Eye (tissue), 1 donor: ENCODE data around the gene TEDC1.

Experiments used
- DNase-seq: peaks from one replicate; pipeline ENCODE4 v3.0.0-alpha.2; 2015

Gene TEDC1

DNA sequence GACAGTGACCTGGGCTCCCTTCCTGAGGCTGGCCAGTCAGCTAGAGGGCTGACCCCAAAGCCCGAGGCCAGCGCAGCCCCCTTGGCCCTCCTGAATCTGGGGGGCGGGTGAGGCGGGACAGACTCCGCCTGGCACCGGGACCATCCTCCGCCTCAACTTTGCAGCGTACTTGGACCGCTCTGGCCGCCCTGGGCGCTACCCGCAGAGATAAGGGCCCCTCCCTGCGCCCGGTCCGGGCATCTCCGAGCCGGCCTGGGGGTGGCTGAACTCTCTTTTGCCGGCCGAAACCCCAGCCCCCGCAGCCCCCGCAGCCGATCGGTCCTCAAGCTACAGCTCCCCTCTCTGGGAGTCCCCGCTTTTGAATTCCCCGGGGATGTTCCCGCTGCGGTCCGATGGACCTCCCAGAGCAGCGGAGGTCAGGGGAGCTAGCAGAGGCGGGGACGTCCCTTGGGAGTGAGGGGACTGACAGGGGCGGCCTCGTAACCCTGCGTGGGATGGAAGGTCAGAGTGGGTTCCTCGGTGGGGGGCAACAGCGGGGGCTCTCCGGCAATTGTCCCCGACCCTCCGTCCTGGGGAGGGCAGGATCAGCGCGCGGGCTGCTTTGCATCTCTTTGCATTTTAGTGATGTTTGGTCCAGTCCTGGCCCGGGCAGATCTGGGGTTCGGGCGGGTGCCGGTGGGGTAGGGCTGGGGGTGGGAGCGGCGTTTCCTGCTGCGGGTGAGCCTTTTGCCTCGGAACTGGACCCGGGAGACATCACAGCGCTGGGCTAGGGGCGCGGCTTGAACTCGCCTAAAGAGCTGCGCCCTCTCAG lies 4.7 kb upstream of the TEDC1 start, which contains the start of gene CRIP1:
TSS of gene CRIP1 (plus strand) at position 724 of the 811 bp plus-strand sequence. CDS start 374 bp downstream, outside the sequence.
- DNase-seq = peak; percentile 54

DNA sequence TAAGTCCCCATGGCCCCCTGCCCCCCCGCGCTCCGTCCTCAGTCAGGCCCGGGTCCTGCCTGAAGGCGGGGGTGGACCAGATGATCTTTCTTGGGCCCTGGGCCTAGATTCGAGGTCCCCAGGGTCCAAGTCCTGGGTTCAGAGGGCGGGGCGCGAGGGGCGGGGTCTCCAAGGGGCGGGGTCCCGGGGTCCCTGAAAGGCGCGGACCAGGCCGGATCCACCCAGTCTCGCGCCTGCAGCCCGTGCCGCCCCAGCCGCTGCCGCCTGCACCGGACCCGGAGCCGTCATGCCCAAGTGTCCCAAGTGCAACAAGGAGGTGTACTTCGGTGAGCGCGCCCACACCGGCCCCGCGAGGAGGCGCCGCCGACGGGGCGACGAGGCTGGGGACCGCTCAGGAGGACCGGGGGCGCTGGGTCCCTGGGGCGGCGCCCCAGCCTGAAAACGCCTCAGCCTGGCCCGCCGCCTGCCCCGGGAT lies 4.0 kb upstream of the TEDC1 start:
- DNase-seq = peak; percentile 58

DNA sequence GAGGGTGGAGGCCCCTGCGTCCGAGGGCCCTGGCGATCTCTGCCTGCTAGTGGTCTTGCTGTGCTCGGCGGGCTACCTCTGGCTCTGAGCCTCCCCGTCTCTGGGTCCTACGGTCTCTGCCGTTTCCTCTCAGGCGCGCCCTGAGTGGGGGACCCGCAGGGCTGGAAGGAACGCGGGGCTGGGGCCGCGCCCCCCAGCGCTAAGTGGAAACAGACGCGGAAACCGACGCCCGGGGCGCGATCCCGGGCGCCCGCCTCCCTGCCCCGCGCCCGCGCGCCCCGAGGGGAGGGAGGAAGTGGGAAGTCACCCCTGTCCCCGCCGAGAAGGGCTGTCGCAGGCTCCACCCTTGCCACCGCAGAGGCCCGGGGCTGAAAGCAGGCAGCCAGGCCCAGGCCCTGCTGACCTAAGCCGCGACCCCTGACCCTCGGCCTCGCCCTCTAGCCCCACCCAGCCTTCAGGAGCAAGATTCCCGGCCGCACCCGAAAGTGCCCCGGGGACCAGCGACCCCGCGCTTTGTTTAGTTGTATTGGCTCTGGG lies 3.5 kb upstream of the TEDC1 start:
- no peak for DNase-seq

DNA sequence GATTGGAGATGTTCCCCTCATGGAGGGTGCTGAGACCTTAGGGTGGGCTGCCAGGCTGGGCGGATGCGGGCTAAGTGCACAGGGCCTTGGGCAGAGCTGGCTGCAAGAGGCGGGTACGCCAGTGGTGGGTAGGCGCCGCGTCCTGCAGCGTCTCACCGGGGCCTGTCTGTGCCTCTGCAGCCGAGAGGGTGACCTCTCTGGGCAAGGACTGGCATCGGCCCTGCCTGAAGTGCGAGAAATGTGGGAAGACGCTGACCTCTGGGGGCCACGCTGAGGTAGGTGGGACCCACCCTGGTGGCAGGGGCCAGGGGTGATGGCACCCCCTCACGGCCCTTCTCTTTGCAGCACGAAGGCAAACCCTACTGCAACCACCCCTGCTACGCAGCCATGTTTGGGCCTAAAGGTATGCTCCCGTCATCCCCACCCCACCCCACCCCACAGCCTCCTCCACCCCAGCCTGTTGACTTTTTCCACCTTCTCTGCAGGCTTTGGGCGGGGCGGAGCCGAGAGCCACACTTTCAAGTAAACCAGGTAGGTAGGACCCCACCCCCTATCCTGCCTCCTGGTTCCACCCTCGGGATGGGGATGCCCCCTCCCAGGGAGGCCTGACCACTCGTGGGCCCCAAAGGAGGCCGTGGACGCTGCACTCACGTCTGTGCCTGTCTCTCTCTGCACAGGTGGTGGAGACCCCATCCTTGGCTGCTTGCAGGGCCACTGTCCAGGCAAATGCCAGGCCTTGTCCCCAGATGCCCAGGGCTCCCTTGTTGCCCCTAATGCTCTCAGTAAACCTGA lies 2.9 kb upstream of the TEDC1 start:
- DNase-seq = no peak

DNA sequence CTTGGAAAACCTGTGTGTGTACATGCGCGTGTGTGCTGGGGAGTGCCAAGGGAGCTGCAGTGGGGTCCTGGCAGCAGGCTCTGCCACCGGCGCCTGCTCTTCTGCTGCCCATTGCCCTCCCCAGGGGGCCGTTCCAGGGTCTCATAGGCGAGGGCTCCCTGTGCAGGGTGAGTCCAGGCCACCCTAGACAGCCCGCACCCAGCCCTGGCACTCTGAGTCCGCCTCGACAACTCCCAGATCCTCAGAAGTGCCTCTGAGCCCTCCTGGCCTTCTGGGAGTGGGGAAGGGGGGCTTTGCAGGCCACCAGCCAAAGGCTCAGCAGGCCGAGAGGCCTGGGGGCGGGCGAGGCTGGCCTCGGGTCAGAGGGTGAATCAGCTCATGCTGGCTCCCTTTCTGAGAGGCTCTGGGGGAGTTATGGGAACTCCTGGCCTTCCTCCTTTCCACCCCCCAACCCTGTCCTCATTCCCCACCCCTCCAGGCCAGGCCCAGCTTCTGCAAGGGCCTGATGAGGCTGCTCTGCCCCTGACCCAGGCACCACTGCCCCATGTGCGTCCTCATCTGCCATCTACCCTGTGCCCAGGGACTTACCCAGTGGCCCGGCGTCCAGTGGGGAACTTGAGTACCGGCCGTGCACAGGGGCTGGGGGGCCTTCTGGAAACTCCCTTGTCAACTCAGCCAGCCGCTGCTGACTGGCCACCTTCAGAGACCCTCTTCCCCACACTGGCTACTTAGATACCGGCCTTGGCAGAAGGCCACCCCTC lies 2.1 kb upstream of the TEDC1 start:
- DNase-seq = peak; percentile 24

DNA sequence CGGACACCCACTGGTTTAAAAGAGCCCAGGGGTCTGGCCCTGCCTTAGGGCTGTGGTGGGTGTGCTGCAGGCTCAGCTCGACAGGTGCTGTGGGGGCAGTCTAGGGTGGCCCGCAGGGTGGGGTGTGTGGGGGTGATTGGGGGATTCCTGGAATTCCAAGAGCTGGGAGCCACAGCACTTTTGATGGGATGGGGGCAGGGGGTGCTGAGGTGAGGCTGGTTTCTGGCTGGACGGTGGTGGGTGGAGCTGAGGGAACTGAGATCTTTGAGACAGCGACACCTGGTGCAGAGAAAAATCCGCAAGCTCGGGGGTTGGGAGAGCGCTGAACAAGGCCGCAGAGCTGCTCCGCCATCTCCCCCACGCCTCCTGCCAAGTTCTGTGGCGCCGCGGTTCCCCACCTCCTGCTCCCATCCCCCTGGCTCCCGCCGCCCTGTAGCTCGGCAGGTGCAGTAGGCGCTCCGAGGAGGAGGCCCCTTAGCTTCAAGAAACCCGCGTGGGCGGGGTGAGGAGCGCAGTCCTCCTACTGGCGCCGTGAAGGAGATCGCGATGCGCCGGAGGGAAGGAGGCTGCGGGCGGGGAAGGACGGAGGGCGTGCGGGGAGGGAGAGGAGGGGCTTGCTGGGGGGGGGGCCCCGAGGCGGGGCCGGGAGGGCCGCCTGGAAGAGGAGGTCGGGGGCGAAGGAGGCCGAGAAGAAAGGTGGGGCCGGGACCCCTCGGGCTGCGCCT lies 1.3 kb upstream of the TEDC1 start:
- DNase-seq = peak; percentile 96

DNA sequence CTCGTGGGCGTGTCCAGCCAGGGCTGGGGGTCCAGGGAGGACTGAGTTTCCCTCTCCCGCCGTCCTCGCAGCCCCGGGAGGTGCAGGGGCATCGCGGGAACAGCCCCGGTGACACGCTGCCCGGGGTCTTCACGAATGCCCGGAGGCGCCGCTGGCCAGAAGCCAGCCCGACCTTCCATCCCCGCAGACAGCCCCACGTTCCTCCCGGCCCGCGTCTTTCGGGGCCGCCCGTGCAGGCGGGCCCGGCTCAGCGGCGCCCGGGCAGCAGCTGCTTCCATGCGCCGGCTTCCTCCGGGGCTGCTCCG lies 827 bp upstream of the TEDC1 start:
- no peak for DNase-seq

DNA sequence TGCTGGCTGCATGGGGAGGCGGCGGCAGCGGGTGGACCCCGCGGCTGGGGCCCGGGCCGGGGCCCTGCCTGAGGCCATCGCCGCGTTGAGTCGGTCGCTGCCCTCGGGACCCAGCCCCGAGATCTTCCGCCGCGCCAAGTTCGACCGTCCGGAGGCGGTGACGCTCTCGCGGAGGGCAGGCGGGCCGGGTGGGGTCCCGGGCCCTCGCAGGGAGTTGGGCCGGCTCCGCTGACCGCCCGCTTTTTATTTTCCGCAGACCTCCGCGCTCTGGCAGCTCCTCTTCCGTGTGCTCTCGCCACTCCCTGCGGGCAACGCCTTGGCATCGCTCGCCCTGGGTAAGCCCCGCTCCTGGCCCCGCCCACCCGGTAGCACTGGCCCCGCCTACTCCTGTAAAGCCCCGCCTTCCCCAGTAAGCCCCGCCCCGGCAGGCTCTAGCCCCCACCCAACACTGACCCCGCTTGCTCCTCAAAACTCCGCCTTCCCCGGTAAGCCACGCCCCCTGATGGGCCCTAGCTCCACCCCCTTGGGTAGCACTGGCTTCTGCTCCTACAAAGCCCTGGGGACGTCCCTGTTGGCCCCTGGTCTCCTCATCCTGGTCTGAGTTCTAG lies 424 bp downstream of the TEDC1 start:
- peak; percentile 78 for DNase-seq

DNA sequence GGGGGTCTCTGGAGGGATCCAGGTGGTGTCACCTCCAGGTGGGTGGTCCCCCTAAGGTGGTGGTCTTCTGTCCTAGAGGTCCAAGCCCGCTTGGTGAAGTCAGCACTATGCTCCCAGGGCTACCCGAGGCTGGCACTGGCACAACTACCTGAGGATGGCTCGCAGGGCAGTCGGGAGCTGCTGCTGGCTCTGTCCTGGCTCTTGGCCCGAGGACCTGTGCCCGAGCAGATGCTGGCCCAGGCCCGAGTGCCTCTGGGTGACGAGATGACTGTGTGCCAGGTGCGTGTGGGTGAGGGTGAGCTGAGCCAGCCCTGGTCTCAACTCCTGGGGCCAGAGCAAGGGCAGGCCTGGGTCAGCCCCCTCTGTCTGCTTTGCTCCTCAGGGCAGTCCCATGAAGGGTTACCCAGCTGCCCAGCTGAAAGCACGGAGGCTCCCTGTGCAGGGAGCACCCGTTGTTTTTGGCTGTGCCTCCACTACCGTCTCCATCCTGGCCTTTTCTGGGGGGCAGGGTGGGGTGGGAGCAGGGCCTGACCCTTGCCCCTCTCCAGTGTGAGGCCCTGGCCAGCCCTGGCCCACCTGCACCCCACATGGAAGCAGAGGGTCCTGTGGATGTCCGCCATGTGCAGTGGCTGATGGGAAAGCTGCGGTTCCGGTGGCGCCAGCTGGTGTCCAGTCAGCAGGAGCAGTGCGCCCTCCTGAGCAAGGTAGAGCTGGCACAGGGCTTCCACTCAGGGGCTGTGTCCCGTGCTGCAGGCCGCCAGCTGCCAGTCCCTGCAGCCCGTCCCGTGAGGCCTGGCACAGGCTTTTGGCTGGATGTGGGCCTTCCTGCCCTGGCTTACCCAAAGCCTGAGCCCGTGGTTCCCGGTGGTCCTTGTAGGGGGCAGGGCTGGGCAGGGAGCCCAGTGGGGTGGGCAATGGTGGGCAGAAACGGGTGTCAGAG lies 1.3 kb downstream of the TEDC1 start:
- DNase-seq = no peak

DNA sequence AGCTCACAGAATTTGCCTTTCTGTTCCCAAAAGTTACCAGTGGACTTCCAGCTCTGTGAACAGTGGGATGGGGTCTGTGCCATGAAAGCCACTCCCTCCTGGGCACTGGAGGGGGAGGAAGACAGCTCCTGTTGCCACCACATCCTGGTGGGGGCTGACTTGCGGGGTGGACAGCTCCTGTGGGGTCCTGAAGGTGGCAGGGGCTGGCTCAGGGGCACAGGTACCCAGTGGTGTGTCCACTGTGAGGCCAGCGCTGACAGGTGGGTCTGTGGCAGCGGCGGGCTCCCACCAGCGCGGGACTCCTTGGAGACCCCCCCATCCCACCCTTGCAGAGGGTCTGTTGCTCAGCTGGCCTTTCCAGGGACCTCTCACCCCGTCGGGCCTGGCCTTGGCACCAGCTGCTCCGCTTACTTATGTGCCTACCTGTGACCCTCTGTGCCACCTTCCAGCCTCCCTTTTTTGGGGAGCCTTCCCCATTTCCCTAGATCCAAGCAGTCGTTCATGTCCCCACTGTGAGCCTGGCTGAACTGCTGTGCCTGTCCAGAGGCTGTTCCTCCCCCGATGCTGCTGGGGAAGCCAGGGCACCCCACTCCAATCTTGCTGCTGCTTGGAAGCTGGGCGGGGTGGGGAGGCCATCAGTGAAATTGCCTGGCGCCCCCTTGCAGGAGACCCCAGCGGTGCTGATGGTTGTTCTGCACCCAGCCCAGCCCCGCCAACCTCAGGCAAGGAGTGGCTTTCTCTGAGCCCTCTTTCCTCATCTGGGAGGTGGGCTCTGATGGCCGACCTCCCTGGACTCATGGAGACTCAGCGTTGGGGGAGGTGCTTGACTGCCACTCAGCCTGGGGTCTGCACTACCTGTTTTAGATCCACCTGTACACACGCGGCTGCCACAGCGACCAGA lies 2.2 kb downstream of the TEDC1 start:
- DNase-seq = no peak

DNA sequence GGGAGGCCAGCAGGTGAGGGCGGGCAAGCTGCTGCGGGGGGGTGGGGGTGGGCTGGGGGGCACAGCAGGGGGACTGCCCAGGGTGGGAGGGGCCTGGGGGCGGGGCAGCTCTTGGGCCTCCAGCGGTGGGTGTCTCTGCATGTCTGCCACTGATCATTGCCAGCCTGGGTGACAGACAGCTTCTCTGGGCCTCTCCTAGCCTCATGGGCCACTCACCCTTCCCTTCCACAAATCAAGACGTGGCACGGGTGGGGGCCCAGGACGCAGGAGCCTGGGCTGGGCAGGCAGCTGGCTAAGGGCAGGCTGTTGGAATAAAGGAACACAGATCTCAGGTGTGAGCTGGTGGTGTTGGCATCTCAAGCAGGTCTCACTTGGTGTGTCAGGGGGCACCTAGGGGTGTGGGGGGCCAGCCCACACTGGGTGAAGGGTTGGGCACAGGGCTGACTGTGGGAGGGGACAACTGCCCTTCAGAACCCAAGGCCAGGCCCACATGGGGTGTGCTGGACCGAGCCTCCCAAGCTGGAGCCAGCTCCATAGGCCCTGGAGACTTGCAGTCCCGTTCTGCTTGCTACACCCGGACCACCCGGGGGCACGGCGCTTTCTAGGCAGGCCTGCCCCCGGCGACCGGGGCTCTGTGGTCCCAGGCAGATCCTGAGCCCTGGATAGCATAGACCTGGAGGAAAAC lies 3.0 kb downstream of the TEDC1 start:
- no peak for DNase-seq

DNA sequence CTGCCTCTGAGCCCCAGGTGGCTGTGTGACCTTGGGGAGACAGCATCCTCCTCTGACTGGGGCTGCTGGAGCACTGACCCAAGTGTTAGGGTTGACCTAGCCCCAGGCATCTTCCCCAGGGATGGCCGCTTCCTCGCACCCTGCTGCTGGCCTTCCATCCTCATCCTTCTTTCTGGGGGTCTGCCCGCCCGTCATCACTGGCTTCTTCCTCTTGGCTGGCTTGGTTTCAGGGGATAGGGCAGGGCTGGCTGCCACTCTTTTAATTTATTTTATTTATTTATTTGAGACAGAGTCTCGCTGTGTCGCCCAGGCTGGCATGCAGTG lies 3.5 kb downstream of the TEDC1 start:
- DNase-seq = no peak

DNA sequence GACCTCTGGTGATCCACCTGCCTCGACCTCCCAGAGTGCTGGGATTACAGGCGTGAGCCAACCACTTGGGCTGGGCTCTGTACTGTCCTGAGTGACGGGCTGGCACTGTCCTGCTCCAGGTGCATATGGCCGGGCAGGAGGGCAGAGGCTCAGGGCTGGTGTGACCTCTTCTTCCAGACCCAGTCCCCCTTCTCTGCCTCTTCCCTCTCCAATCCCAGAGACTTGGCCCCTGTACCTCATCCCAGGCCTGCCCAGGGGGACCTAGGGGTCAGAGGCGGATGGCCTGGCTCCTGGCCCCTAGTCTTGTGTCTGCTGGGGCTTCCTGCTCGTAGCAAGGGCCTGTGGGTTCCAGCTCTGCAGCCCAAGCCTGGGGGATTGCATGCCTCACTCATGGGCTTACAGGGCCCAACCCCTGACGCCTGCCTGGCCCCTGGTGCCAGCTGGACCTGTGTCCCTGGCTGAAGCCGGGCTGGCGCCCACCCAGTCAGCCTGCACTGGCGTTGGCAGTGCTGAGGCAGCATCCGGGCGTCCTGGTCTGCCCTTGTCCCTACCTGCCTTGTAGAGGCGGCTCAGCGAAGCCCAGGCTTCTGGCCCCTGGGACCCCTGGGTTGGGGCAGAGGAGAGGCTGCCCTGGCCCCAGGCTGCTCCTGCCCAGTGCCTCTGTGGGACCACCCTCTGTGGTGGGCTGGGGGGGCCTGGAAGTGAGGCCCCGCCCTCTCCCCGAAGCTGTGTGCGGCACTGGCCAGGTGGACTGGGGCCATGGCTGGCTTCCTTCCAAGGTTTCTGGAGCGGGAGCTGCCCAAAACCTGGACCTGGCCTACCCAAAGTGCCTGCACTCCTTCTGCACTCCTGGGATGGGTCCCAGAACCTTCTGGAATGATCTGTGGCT lies 4.3 kb downstream of the TEDC1 start:
- no peak for DNase-seq

DNA sequence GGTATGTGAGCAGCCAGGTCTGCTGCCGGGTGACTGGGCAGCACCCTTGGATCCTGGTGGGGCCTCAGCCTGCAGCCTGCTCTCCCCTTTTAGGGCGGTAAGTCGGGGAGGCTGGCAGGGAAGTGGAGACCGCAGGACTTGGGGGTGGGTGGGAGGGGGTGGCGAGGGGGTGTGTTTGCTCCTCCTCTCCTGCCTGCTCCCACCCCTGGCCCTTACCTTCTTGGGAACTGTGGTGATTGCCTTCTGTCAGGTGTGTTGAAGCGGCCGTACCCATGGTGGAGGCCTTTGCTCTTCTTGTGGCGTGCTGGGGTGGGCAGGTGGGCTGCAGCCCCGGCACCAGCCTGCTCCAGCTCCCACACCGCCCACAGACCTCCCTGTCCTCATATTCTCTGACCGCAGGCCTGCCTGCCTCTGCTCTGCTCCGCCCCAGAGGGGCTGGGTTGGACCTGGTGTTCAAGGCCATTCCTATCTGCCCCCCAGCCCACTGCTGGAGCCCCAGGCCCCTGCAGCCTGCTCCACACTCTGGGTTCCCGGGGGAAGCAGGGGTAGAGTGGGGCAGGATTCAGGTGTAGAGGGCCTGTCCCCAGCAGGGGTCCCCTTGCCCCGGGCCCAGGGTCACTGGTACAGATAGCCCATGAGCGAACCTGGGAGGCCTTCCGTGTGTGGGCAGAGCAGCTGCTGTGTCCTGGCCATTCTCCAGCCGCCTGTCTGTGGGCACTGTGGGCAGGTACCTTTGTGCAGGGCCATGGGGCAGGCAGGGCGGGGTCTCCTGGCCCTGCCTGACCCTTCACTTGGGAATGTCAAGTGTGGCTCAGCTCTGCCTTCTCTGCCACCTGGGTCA lies 5.2 kb downstream of the TEDC1 start:
- DNase-seq = no peak

DNA sequence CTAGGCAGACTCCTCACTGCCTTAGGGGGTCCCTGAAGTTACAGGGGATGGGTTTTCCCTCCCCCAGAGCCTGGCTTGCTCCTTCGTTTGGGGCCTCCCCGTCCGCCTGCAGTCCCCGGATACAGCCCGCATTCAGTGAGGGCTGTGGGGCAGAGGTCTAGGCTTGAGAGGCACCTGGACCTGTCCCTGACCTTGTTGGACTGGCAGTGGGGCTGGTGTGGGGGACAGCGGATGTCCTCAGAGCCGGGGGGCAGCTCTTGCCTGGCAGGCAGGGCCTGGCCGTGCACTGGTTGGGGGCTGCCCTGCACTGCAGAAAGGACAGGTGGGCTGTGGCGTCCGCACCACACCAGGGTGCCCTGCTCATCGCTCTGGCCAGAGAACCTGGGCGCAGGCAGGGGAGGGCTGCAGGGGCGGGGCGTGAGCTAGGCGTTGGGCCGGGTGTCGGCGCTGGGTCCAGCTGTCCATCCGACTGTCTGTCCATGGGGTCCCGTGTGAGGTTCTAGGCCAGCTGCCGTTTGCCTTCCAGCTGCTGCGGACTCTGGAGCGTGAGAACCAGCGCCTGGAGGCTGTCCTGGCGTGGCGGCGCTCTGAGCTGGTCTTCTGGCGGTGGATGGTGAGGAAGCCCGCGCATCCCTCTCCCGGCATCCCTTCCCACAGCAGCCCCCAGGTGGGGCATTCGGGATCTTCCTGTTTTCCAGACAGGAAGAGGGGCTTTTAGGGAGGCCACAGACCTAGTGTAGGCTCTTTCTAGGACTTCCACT lies 6.0 kb downstream of the TEDC1 start:
- DNase-seq = no peak

DNA sequence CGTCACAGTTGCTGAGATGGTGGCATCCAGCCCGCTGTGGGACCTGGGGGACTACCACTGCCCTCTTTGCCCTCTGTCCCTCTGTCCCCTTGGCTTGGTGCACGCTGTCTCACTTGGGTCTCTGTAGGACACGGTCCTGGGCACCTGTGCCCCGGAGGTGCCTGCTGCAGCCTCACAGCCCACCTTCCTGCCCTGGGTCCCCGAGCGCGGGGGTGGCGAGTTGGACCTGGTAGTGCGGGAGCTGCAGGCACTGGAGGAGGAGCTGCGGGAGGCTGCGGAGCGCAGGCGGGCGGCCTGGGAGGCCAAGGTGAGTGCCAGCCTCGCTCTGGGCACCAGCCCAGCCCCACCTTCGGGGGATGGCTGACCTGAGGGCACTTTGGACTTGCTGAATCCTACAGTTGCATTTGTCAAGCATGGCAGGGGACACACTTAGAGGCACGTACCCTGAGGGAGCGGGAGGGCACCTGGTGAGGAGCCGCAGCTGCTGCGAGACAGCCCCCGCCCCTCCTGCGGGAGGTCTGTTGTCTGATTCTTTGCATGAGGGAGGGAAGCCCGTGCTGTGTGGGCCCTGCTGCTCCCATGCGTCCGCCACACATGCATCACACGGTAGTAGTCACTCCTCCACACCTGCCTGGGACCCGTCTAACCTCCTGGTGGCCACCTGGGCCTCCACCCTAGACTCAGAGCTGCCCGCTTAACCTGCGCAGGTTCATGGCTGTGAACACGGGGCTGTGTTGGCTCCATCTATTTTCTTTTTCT lies 6.8 kb downstream of the TEDC1 start:
- no peak for DNase-seq
